Measurements from ENCODE around the gene NUDT6. TPM values are rescaled to one million over a fixed set of nuclear protein-coding genes. Genes with fewer than 3 reads are reported as not detected.

NUDT6 gene
- total RNA-seq, 1 donor from 2014 or later, result 4.0 TPM

- no peaks in the 10 kb centered on the region for H3K36me3 Mint-ChIP-seq (ENCODE audit: unreplicated experiment)
- TF ChIP-seq, protein P1, sequence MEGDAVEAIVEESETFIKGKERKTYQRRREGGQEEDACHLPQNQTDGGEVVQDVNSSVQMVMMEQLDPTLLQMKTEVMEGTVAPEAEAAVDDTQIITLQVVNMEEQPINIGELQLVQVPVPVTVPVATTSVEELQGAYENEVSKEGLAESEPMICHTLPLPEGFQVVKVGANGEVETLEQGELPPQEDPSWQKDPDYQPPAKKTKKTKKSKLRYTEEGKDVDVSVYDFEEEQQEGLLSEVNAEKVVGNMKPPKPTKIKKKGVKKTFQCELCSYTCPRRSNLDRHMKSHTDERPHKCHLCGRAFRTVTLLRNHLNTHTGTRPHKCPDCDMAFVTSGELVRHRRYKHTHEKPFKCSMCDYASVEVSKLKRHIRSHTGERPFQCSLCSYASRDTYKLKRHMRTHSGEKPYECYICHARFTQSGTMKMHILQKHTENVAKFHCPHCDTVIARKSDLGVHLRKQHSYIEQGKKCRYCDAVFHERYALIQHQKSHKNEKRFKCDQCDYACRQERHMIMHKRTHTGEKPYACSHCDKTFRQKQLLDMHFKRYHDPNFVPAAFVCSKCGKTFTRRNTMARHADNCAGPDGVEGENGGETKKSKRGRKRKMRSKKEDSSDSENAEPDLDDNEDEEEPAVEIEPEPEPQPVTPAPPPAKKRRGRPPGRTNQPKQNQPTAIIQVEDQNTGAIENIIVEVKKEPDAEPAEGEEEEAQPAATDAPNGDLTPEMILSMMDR (IDR thresholded peaks at IDR 0.05; ENCODE audit: partially characterized antibody, unreplicated experiment), result no peak
- no peak for DNase-seq
- no peaks in the 10 kb centered on the region for H3K9me3 Mint-ChIP-seq (ENCODE audit: unreplicated experiment)
- H3K4me3 Mint-ChIP-seq (ENCODE audit: unreplicated experiment), result no peak overlapping the region
- H3K27ac Mint-ChIP-seq (ENCODE audit: unreplicated experiment), result no peak overlapping the region
- no peaks in the 10 kb centered on the region for H3K4me1 Mint-ChIP-seq (ENCODE audit: low read depth, unreplicated experiment)
- no peaks in the 10 kb centered on the region for H3K27me3 Mint-ChIP-seq (ENCODE audit: unreplicated experiment)
Measured at GRCh38 chr4:122865425-122865824, 57.0 kb downstream of the NUDT6 start.

- no peak overlapping the region for H3K4me3 Mint-ChIP-seq (ENCODE audit: unreplicated experiment)
- no peaks in the 10 kb centered on the region for H3K4me1 Mint-ChIP-seq (ENCODE audit: low read depth, unreplicated experiment)
- no peaks in the 10 kb centered on the region for H3K9me3 Mint-ChIP-seq (ENCODE audit: unreplicated experiment)
- H3K36me3 Mint-ChIP-seq (ENCODE audit: unreplicated experiment), result no peaks in the 10 kb centered on the region
- no peak overlapping the region for H3K27ac Mint-ChIP-seq (ENCODE audit: unreplicated experiment)
- TF ChIP-seq, protein P1 (IDR thresholded peaks at IDR 0.05; ENCODE audit: partially characterized antibody, unreplicated experiment), result no peak
- no peaks in the 10 kb centered on the region for H3K27me3 Mint-ChIP-seq (ENCODE audit: unreplicated experiment)
- no peak for DNase-seq
Measured at GRCh38 chr4:122863639-122864038, 58.8 kb downstream of the NUDT6 start.

- H3K27me3 Mint-ChIP-seq (ENCODE audit: unreplicated experiment), result no peaks in the 10 kb centered on the region
- DNase-seq, result no peak
- H3K9me3 Mint-ChIP-seq (ENCODE audit: unreplicated experiment), result no peaks in the 10 kb centered on the region
- H3K4me3 Mint-ChIP-seq (ENCODE audit: unreplicated experiment), result no peak overlapping the region
- TF ChIP-seq, protein P1 (IDR thresholded peaks at IDR 0.05; ENCODE audit: partially characterized antibody, unreplicated experiment), result no peak
- no peak overlapping the region for H3K27ac Mint-ChIP-seq (ENCODE audit: unreplicated experiment)
- H3K36me3 Mint-ChIP-seq (ENCODE audit: unreplicated experiment), result no peaks in the 10 kb centered on the region
- no peaks in the 10 kb centered on the region for H3K4me1 Mint-ChIP-seq (ENCODE audit: low read depth, unreplicated experiment)
Measured at GRCh38 chr4:122861172-122861943, 61.0 kb downstream of the NUDT6 start.

DNA sequence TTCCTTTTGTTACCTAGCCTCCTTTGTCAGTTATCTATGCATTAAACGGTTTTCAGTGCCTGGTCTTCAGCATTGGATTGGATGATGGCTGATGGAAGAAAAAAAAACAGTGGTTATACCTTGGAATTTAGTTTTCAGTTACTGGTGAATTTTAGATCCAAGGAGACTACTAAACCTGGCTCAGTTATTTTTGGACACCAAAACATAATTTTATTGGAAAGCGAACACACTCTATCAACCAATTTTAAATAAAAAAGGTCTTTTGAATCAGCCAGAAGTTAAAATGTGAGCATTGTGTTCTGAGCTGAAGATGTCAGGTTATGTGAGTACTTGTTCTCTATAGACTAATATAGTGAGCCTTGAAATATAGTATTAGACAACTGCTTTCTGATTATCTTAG, 63.7 kb downstream of the NUDT6 start:
- Mint-ChIP-seq H3K4me3 (ENCODE audit: unreplicated experiment) (no peak overlapping the region), H3K27ac (ENCODE audit: unreplicated experiment) (no peak overlapping the region), H3K9me3 (ENCODE audit: unreplicated experiment) (no peaks in the 10 kb centered on the region), H3K36me3 (ENCODE audit: unreplicated experiment) (no peaks in the 10 kb centered on the region), H3K4me1 (ENCODE audit: low read depth, unreplicated experiment) (peaks cover 4% of the 10 kb centered on the region), H3K27me3 (ENCODE audit: unreplicated experiment) (no peaks in the 10 kb centered on the region)
- no peak for DNase-seq
- TF ChIP-seq, protein P1 (IDR thresholded peaks at IDR 0.05; ENCODE audit: partially characterized antibody, unreplicated experiment), result no peak

DNA sequence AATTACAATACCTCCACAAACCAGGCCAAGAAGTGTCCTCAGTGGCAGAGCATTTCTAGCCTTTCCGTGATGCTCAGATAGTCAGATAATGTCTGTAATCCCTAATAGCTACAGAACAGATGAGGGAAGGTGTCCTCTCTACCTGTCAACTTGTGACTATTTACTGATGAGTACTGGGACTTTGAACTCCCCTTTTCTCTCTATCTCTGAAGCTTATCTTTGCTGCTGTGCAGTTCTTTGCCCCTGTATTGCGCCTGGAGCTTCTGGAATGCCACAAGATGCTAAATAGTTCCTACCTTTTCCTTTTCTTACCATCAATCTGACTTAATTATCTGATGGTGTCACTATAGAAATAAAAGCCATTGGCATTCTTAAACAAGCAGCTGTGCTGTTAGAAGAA, 65.2 kb downstream of the NUDT6 start:
- H3K4me1 Mint-ChIP-seq (ENCODE audit: low read depth, unreplicated experiment), result peaks cover 4% of the 10 kb centered on the region

More for the DNA sequence above, 65.2 kb downstream of the NUDT6 start:
- H3K9me3 Mint-ChIP-seq (ENCODE audit: unreplicated experiment), result no peaks in the 10 kb centered on the region
- no peak overlapping the region for H3K27ac Mint-ChIP-seq (ENCODE audit: unreplicated experiment)
- TF ChIP-seq, protein P1 (IDR thresholded peaks at IDR 0.05; ENCODE audit: partially characterized antibody, unreplicated experiment), result no peak
- no peaks in the 10 kb centered on the region for H3K27me3 Mint-ChIP-seq (ENCODE audit: unreplicated experiment)
- H3K4me3 Mint-ChIP-seq (ENCODE audit: unreplicated experiment), result no peak overlapping the region
- DNase-seq, result no peak
- H3K36me3 Mint-ChIP-seq (ENCODE audit: unreplicated experiment), result no peaks in the 10 kb centered on the region

Measured in glutamatergic neuron (in vitro differentiated cells).